H1 (cell line): ENCODE measurements around the gene PRKCH. TPM values are rescaled to one million over a fixed set of nuclear protein-coding genes. Genes with fewer than 3 reads are reported as not detected.

Source experiments
- CTCF ChIA-PET: fragments of 300-600 bp; sonication (Branson Sonifier 250); formaldehyde crosslinking; loops from one replicate; lab custom pipeline; 2021; ENCODE audit not compliant: partially characterized antibody; lab: Charles Lee
- POLR2A ChIA-PET: fragments of 300-600 bp; sonication (Branson Sonifier 250); formaldehyde crosslinking; loops from one replicate; lab custom pipeline; 2021; ENCODE audit warnings: inconsistent platforms; ENCODE audit not compliant: partially characterized antibody; lab: Charles Lee
- DNase-seq, 2 experiments: peaks; one replicate each; pipeline versions ENCODE4 v3.0.0 to v3.0.0-alpha.2; 2010 to 2022; ENCODE audit warnings: low spot score in 2 of 2, low read depth in 1 of 2, mixed read lengths in 1 of 2
- FAIRE-seq: peaks from 2 replicates; lab custom pipeline; 2011; peaks lifted over from hg19 to GRCh38; lab: Jason Lieb, UNC
- H2AFZ ChIP-seq: 2 replicates; pipeline ENCODE4 v1.8.1; 2012; ENCODE audit warnings: low read length, inconsistent platforms
- H2AK5ac ChIP-seq: 2 replicates; pipeline ENCODE4 v1.6.1; 2013; ENCODE audit warnings: low read depth, low read length
- H2BK120ac ChIP-seq: replicated peaks from 2 replicates; pipeline ENCODE3; 2013; ENCODE audit warnings: low read depth, low read length, inconsistent platforms
- H2BK12ac ChIP-seq: 2 replicates; pipeline ENCODE4 v1.6.1; 2013; ENCODE audit warnings: low read depth, low read length
- H2BK15ac ChIP-seq: 2 replicates; pipeline ENCODE4 v1.6.1; 2013; ENCODE audit warnings: low read length
- H2BK20ac ChIP-seq: 2 replicates; pipeline ENCODE4 v1.6.1; 2013; ENCODE audit warnings: low read length
- H2BK5ac ChIP-seq: 2 replicates; pipeline ENCODE4 v1.6.1; 2013; ENCODE audit warnings: low read depth, low read length
- H3K14ac ChIP-seq: 2 replicates; pipeline ENCODE4 v1.6.1; 2013; ENCODE audit warnings: inconsistent platforms; ENCODE audit not compliant: insufficient read length
- H3K18ac ChIP-seq: 2 replicates; pipeline ENCODE4 v1.6.1; 2013; ENCODE audit warnings: low read length; ENCODE audit errors: extremely low read depth
- H3K23ac ChIP-seq: 2 replicates; pipeline ENCODE4 v1.6.1; 2013; ENCODE audit warnings: inconsistent platforms; ENCODE audit not compliant: insufficient read length
- H3K23me2 ChIP-seq: 2 replicates; pipeline ENCODE4 v1.6.1; 2013; ENCODE audit warnings: low read depth, low read length
- H3K27ac ChIP-seq: 2 replicates; pipeline ENCODE4 v1.6.1; 2011; ENCODE audit warnings: low read depth, low read length, inconsistent platforms
- H3K27me3 ChIP-seq, 4 experiments: replicated peaks in 1 of 4; 1 replicate in 1 of 4; 2 replicates in 3 of 4; pipeline versions ENCODE4 v1.6.1 to v1.8.1; 2011 to 2013; ENCODE audit warnings: low read length in 3 of 4, mild to moderate bottlenecking in 3 of 4, inconsistent platforms in 2 of 4, mixed read lengths in 2 of 4, moderate library complexity in 1 of 4; ENCODE audit not compliant: control insufficient read depth in 3 of 4, insufficient read depth in 3 of 4; ENCODE audit errors: extremely low read depth in 1 of 4
- H3K36me3 ChIP-seq, 4 experiments: 2 replicates each; pipeline versions ENCODE4 v1.6.1 to v1.8.1; 2011 to 2013; ENCODE audit warnings: mild to moderate bottlenecking in 4 of 4, low read length in 3 of 4, moderate library complexity in 2 of 4, control low read depth in 1 of 4, inconsistent platforms in 1 of 4; ENCODE audit not compliant: insufficient read depth in 4 of 4, control insufficient read depth in 2 of 4
- H3K4ac ChIP-seq: replicated peaks from 2 replicates; pipeline ENCODE3; 2013; ENCODE audit warnings: low read length, low read depth, mixed read lengths, inconsistent platforms; ENCODE audit not compliant: insufficient read length
- H3K4me1 ChIP-seq, 4 experiments: replicated peaks in 1 of 4; 1 replicate in 1 of 4; 2 replicates in 3 of 4; pipeline versions ENCODE4 v1.6.1 to v1.8.1; 2011 to 2013; ENCODE audit warnings: low read length in 3 of 4, inconsistent platforms in 2 of 4, mixed read lengths in 1 of 4; ENCODE audit not compliant: insufficient read depth in 4 of 4, control insufficient read depth in 3 of 4
- H3K4me2 ChIP-seq, 2 experiments: 2 replicates each; pipeline versions ENCODE4 v1.6.1 to v1.8.1; 2011 to 2013; ENCODE audit warnings: low read depth in 2 of 2, low read length in 2 of 2, control low read depth in 1 of 2, inconsistent platforms in 1 of 2, mild to moderate bottlenecking in 1 of 2; ENCODE audit not compliant: insufficient read depth in 1 of 2
- H3K4me3 ChIP-seq, 4 experiments: fragments of 200-600, 300-600 bp in 1 of 4; sonication (generic), shearing (Covaris generic), sonication (Bioruptor Twin) in 1 of 4; 2 replicates each; pipeline versions ENCODE4 v1.5.1 to v1.8.1; 2011 to 2016; ENCODE audit warnings: low read length in 4 of 4, low read depth in 3 of 4, control low read depth in 2 of 4, inconsistent platforms in 2 of 4, mild to moderate bottlenecking in 2 of 4, mixed read lengths in 1 of 4, moderate library complexity in 1 of 4; ENCODE audit not compliant: insufficient read depth in 2 of 4; ENCODE audit errors: extremely low read depth in 1 of 4
- H3K56ac ChIP-seq: replicated peaks from 2 replicates; pipeline ENCODE3; 2013; ENCODE audit warnings: low read depth, mild to moderate bottlenecking, mixed read lengths, low read length, inconsistent platforms; ENCODE audit not compliant: insufficient read length
- H3K79me1 ChIP-seq: 2 replicates; pipeline ENCODE4 v1.6.1; 2013; ENCODE audit warnings: low read depth, low read length, control low read depth
- H3K79me2 ChIP-seq, 2 experiments: 2 replicates each; pipeline versions ENCODE4 v1.6.1 to v1.8.1; 2012 to 2013; ENCODE audit warnings: low read length in 2 of 2, mild to moderate bottlenecking in 2 of 2, inconsistent platforms in 1 of 2; ENCODE audit not compliant: insufficient read depth in 2 of 2, control insufficient read depth in 1 of 2
- H3K9ac ChIP-seq, 4 experiments: replicated peaks in 1 of 4; 1 replicate in 1 of 4; 2 replicates in 3 of 4; pipeline versions ENCODE4 v1.6.1 to v1.8.1; 2011 to 2013; ENCODE audit warnings: low read depth in 3 of 4, low read length in 3 of 4, control low read depth in 2 of 4, mild to moderate bottlenecking in 2 of 4, moderate library complexity in 2 of 4, inconsistent platforms in 1 of 4; ENCODE audit errors: extremely low read depth in 1 of 4
- H3K9me3 ChIP-seq, 2 experiments: 2 replicates each; pipeline versions ENCODE4 v1.6.1 to v1.8.1; 2012 to 2013; ENCODE audit warnings: mild to moderate bottlenecking in 2 of 2, moderate library complexity in 2 of 2, control low read depth in 1 of 2, inconsistent platforms in 1 of 2, low read depth in 1 of 2, low read length in 1 of 2, mixed read lengths in 1 of 2; ENCODE audit not compliant: insufficient read depth in 2 of 2
- H4K20me1 ChIP-seq, 2 experiments: replicated peaks in 1 of 2; 2 replicates each; pipeline versions ENCODE3 to v1.8.1; 2011 to 2013; ENCODE audit warnings: inconsistent platforms in 2 of 2, low read length in 2 of 2, mild to moderate bottlenecking in 1 of 2; ENCODE audit not compliant: insufficient read depth in 2 of 2, control insufficient read depth in 1 of 2
- H4K5ac ChIP-seq: 2 replicates; pipeline ENCODE4 v1.6.1; 2013; ENCODE audit warnings: low read length, low read depth, mixed read lengths, inconsistent platforms; ENCODE audit not compliant: insufficient read length
- H4K8ac ChIP-seq: 2 replicates; pipeline ENCODE4 v1.8.0; 2013; ENCODE audit warnings: mild to moderate bottlenecking, moderate library complexity, low read length, inconsistent platforms; ENCODE audit not compliant: insufficient read depth; ENCODE audit errors: extremely low read depth
- H4K91ac ChIP-seq: replicated peaks from 2 replicates; pipeline ENCODE3; 2013; ENCODE audit warnings: low read length, mixed read lengths, inconsistent platforms; ENCODE audit not compliant: insufficient read length
- EP300 ChIP-seq, 2 experiments: IDR thresholded peaks; 1 replicate in 1 of 2; 2 replicates in 1 of 2; pipeline ENCODE4 v1.6.1; 2011 to 2012; ENCODE audit warnings: low read depth in 2 of 2, low read length in 2 of 2, mild to moderate bottlenecking in 2 of 2, borderline replicate concordance in 1 of 2, inconsistent platforms in 1 of 2, moderate library complexity in 1 of 2
- JUN ChIP-seq: IDR thresholded peaks from 2 replicates; pipeline ENCODE4 v1.6.1; 2011; ENCODE audit warnings: low read depth, mild to moderate bottlenecking, improper control_type of control experiment, low read length
- KDM5A ChIP-seq: fragments of 200-600 bp; IDR thresholded peaks from 2 replicates; pipeline ENCODE4 v1.7.1; 2012; ENCODE audit warnings: mild to moderate bottlenecking, low read length, inconsistent platforms, mixed read lengths
- POLR2AphosphoS5 ChIP-seq: IDR thresholded peaks from 2 replicates; pipeline ENCODE4 v1.6.1; 2011; ENCODE audit warnings: low read depth, low read length
- RXRA ChIP-seq: IDR thresholded peaks from 2 replicates; pipeline ENCODE4 v1.6.1; 2011; ENCODE audit warnings: low read depth, mild to moderate bottlenecking, low read length, moderate library complexity; ENCODE audit not compliant: insufficient read depth
- SAP30 ChIP-seq: fragments of 300-600 bp; sonication (generic); IDR thresholded peaks from 2 replicates; pipeline ENCODE4 v1.7.1; 2012; ENCODE audit warnings: low read length, moderate library complexity, mild to moderate bottlenecking, inconsistent platforms; ENCODE audit not compliant: insufficient read depth, insufficient replicate concordance
- SP1 ChIP-seq: IDR thresholded peaks from 2 replicates; pipeline ENCODE4 v1.6.1; 2011; ENCODE audit warnings: low read depth, low read length
- ZNF274 ChIP-seq: IDR thresholded peaks from 2 replicates; pipeline ENCODE4 v1.7.0; 2012; ENCODE audit warnings: low read length, borderline replicate concordance; ENCODE audit errors: extremely low read depth
- WGBS, 2 experiments: shearing (Covaris generic) in 1 of 2; methylation state at CpG; one replicate each; pipeline versions ENCODE4 v1.1.6 to v1.1.7; 2013 to 2015; ENCODE audit warnings: low lambda C conversion rate in 2 of 2, mixed read lengths in 2 of 2, inconsistent platforms in 1 of 2, low coverage in 1 of 2, missing lambda C conversion rate in 1 of 2; ENCODE audit not compliant: insufficient replicate concordance in 2 of 2, insufficient coverage in 1 of 2, insufficient read length in 1 of 2; ENCODE audit errors: extremely low coverage in 1 of 2, missing lambda C conversion rate in 1 of 2; 5-methylcytosine and 5-hydroxymethylcytosine counted together
- polyA plus RNA-seq, 7 experiments: library from polyadenylated mRNA; depleted of rRNA in 3 of 7; stranded (reverse) in 5 of 7; unstranded in 2 of 7; fragments of >200 nt in 5 of 7; fragments of 200-250 nt in 2 of 7; gene quantifications; 1 replicate in 5 of 7; 2 replicates in 1 of 7; 4 replicates in 1 of 7; pipeline versions ENCODE4 v1.2.1 to v1.2.3, GENCODE V29; 2011 to 2013; ENCODE audit warnings: missing spikeins in 2 of 7, mixed read lengths in 2 of 7
- total RNA-seq: library from RNA; stranded (reverse); fragmentation: NEBNext Ultra II Directional; extraction: Animal tissue kit (Norgen Biotek cat#: 25700); gene quantifications from 2 replicates; pipeline ENCODE4 v1.2.1, GENCODE V29; 2021
- TF ChIP-seq, protein P1 (sequence below): IDR thresholded peaks from 2 replicates; pipeline ENCODE4 v1.6.1; 2012; ENCODE audit warnings: low read length, inconsistent platforms
- TF ChIP-seq, protein P2 (sequence below): IDR thresholded peaks from 2 replicates; pipeline ENCODE4 v1.6.1; 2012; ENCODE audit warnings: inconsistent platforms

PRKCH gene
- total and polyA plus RNA-seq, 2 of the 8 experiments (the other 6 are each of a cell fraction or from before 2014, with no cell fraction given): 6.4 to 7.0 TPM

DNA sequence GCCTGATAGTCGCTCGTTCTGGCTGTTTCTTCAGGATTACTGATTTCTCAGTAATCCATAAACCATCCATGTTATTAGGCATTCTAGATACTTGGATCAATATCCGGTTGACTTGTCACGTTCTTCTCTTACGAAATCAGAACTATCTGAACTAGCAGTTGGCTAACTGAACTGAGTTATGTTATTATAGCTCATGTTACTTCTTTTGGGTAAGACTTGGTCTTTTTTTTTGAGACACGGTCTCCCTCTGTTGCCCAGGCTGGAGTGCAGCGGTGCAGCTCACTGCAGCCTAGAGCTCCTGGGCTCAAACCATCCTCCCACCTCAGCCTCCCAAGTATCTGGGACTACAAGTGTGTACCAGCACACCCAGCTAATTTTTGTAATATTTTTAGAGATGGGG is 178.6 kb downstream of the PRKCH start:
- H4K8ac ChIP-seq: no peak overlapping the region
- H2BK120ac ChIP-seq: no peak overlapping the region
- no peaks in the 10 kb centered on the region for H3K27me3 ChIP-seq
- 92% methylated on average over 7 of the region's 7 CpGs; no CpG with 5 or more reads in 1 of the 2 experiments for WGBS, 2 experiments
- POLR2A ChIA-PET: interaction anchor here (0.7 to 1.0 kb wide), 2 partner anchors 21 to 192 kb away, joined by 3 read pairs; no protein-coding TSS in a partner anchor
- TF ChIP-seq SP1 (no peak), RXRA (no peak), KDM5A (no peak), POLR2AphosphoS5 (no peak), EP300 (IDR thresholded peaks at IDR 0.05; ENCODE audit: borderline replicate concordance in 1 of 2, low read depth in 2 of 2, low read length in 2 of 2) (no peak), ZNF274 (no peak), JUN (no peak), SAP30 (no peak)
- TF ChIP-seq, protein P1, sequence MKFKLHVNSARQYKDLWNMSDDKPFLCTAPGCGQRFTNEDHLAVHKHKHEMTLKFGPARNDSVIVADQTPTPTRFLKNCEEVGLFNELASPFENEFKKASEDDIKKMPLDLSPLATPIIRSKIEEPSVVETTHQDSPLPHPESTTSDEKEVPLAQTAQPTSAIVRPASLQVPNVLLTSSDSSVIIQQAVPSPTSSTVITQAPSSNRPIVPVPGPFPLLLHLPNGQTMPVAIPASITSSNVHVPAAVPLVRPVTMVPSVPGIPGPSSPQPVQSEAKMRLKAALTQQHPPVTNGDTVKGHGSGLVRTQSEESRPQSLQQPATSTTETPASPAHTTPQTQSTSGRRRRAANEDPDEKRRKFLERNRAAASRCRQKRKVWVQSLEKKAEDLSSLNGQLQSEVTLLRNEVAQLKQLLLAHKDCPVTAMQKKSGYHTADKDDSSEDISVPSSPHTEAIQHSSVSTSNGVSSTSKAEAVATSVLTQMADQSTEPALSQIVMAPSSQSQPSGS: no peak
- TF ChIP-seq, protein P2, sequence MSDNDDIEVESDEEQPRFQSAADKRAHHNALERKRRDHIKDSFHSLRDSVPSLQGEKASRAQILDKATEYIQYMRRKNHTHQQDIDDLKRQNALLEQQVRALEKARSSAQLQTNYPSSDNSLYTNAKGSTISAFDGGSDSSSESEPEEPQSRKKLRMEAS: no peak
- no peak overlapping the region for H2BK15ac ChIP-seq
- no peak overlapping the region for H3K56ac ChIP-seq
- no peak overlapping the region for H3K18ac ChIP-seq
- H3K79me1 ChIP-seq: no peaks in the 10 kb centered on the region
- H2BK20ac ChIP-seq: no peak overlapping the region
- H3K23me2 ChIP-seq: no peaks in the 10 kb centered on the region
- H2BK5ac ChIP-seq: no peak overlapping the region
- no peak overlapping the region for H3K4me2 ChIP-seq
- H4K5ac ChIP-seq: no peak overlapping the region
- H3K14ac ChIP-seq: no peak overlapping the region
- H2AK5ac ChIP-seq: no peak overlapping the region
- H3K23ac ChIP-seq: no peak overlapping the region
- H2BK12ac ChIP-seq: no peak overlapping the region
- H3K4me3 ChIP-seq: no peak overlapping the region
- no peak for FAIRE-seq
- DNase-seq: no peak
- H4K91ac ChIP-seq: no peak overlapping the region
- no peaks in the 10 kb centered on the region for H3K9me3 ChIP-seq
- H2AFZ ChIP-seq: no peak overlapping the region
- peaks cover 8 to 23% (median 16%) of the 10 kb centered on the region in 4 experiments for H3K4me1 ChIP-seq
- no peaks in the 10 kb centered on the region for H3K79me2 ChIP-seq
- CTCF ChIA-PET: interaction anchor here (0.6 to 2.1 kb wide), 7 partner anchors 10 to 157 kb away, joined by 3 to 10 read pairs (median 3); no protein-coding TSS in a partner anchor
- no peak overlapping the region for H3K27ac ChIP-seq
- no peak overlapping the region for H3K9ac ChIP-seq
- H3K36me3 ChIP-seq: no peaks in the 10 kb centered on the region
- H3K4ac ChIP-seq: no peak overlapping the region
- no peaks in the 10 kb centered on the region for H4K20me1 ChIP-seq
